ENCODE measurements around the gene MICALL2.

The MICALL2 gene

GRCh38 chr7:1492221-1492620 is 33.0 kb upstream of the MICALL2 start:
- Histone ChIP-seq H4K20me1 (ENCODE audit: insufficient read depth, low read length, poor library complexity, severe bottlenecking) (peaks cover 6% of the 10 kb centered on the region), H3K36me3 (ENCODE audit: insufficient read depth, low read length) (peaks cover 85% of the 10 kb centered on the region; the same call in 1 of the 2 replicates)
- no peak for TF ChIP-seq CTCF (conservative IDR thresholded peaks at IDR 0.05; ENCODE audit: low read length)
- TF ChIP-seq EZH2phosphoT487 (IDR thresholded peaks at IDR 0.05; ENCODE audit: borderline replicate concordance) = no peak

GRCh38 chr7:1490837-1491236 is 31.6 kb upstream of the MICALL2 start:
- Histone ChIP-seq H3K4me3 (ENCODE audit: low read length, poor library complexity, severe bottlenecking) (no peak overlapping the region), H2AFZ (ENCODE audit: low read length) (no peak overlapping the region), H3F3A (ENCODE audit: low read depth) (no peaks in the 10 kb centered on the region), H3K27me3 (ENCODE audit: insufficient read depth, low read length, poor library complexity, severe bottlenecking) (no peaks in the 10 kb centered on the region), H3K9ac (ENCODE audit: low read depth, low read length, poor library complexity, severe bottlenecking) (no peak overlapping the region), H3K79me2 (ENCODE audit: insufficient read depth, low read length) (no peaks in the 10 kb centered on the region), H3K36me3 (ENCODE audit: insufficient read depth, low read length) (peaks cover 83% of the 10 kb centered on the region; the same call in 1 of the 2 replicates), H3K4me1 (ENCODE audit: insufficient read depth, low read length, poor library complexity, severe bottlenecking) (no peaks in the 10 kb centered on the region), H3K9me2 (replicated peaks; ENCODE audit: low read depth, low read length) (no peaks in the 10 kb centered on the region), H4K20me1 (ENCODE audit: insufficient read depth, low read length, poor library complexity, severe bottlenecking) (peaks cover 3% of the 10 kb centered on the region), H3K4me2 (ENCODE audit: low read depth, low read length, poor library complexity, severe bottlenecking) (no peak overlapping the region), H3K9me3 (ENCODE audit: insufficient read depth, low read depth, low read length) (no peaks in the 10 kb centered on the region)
- TF ChIP-seq CTCF (conservative IDR thresholded peaks at IDR 0.05; ENCODE audit: low read length) (no peak), EZH2phosphoT487 (IDR thresholded peaks at IDR 0.05; ENCODE audit: borderline replicate concordance) (no peak)

More at GRCh38 chr7:1492221-1492620, 33.0 kb upstream of the MICALL2 start:
- H2AFZ ChIP-seq (ENCODE audit: low read length) = no peak overlapping the region
- no peaks in the 10 kb centered on the region for H3K9me3 ChIP-seq (ENCODE audit: insufficient read depth, low read depth, low read length)
- no peaks in the 10 kb centered on the region for H3K27me3 ChIP-seq (ENCODE audit: insufficient read depth, low read length, poor library complexity, severe bottlenecking)
- no peaks in the 10 kb centered on the region for H3F3A ChIP-seq (ENCODE audit: low read depth)
- H3K4me2 ChIP-seq (ENCODE audit: low read depth, low read length, poor library complexity, severe bottlenecking) = no peak overlapping the region
- H3K9ac ChIP-seq (ENCODE audit: low read depth, low read length, poor library complexity, severe bottlenecking) = no peak overlapping the region
- H3K9me2 ChIP-seq (replicated peaks; ENCODE audit: low read depth, low read length) = no peaks in the 10 kb centered on the region
- H3K4me3 ChIP-seq (ENCODE audit: low read length, poor library complexity, severe bottlenecking) = no peak overlapping the region
- H3K79me2 ChIP-seq (ENCODE audit: insufficient read depth, low read length) = no peaks in the 10 kb centered on the region
- H3K4me1 ChIP-seq (ENCODE audit: insufficient read depth, low read length, poor library complexity, severe bottlenecking) = no peaks in the 10 kb centered on the region

- H4K20me1 ChIP-seq (ENCODE audit: insufficient read depth, low read length, poor library complexity, severe bottlenecking) = no peaks in the 10 kb centered on the region
- no peaks in the 10 kb centered on the region for H3K9me2 ChIP-seq (replicated peaks; ENCODE audit: low read depth, low read length)
- H3K27me3 ChIP-seq (ENCODE audit: insufficient read depth, low read length, poor library complexity, severe bottlenecking) = no peaks in the 10 kb centered on the region
- H3F3A ChIP-seq (ENCODE audit: low read depth) = no peaks in the 10 kb centered on the region
- H3K79me2 ChIP-seq (ENCODE audit: insufficient read depth, low read length) = no peaks in the 10 kb centered on the region
- no peaks in the 10 kb centered on the region for H3K9me3 ChIP-seq (ENCODE audit: insufficient read depth, low read depth, low read length)
- no peaks in the 10 kb centered on the region for H3K4me1 ChIP-seq (ENCODE audit: insufficient read depth, low read length, poor library complexity, severe bottlenecking)
- no peak for TF ChIP-seq CTCF (conservative IDR thresholded peaks at IDR 0.05; ENCODE audit: low read length)
- H2AFZ ChIP-seq (ENCODE audit: low read length) = no peak overlapping the region
- H3K4me2 ChIP-seq (ENCODE audit: low read depth, low read length, poor library complexity, severe bottlenecking) = no peak overlapping the region
- no peak overlapping the region for H3K4me3 ChIP-seq (ENCODE audit: low read length, poor library complexity, severe bottlenecking)
- peaks cover 83% of the 10 kb centered on the region; the same call in 1 of the 2 replicates for H3K36me3 ChIP-seq (ENCODE audit: insufficient read depth, low read length)
- no peak overlapping the region for H3K9ac ChIP-seq (ENCODE audit: low read depth, low read length, poor library complexity, severe bottlenecking)
Observed at GRCh38 chr7:1489336-1489735, 30.1 kb upstream of the MICALL2 start.
